A549 (cell line): ENCODE results near the gene PELI1.

Experiments
- CBX8 ChIP-seq: fragments of 200-600 bp; sonication (generic); IDR thresholded peaks from 2 replicates; pipeline ENCODE4 v1.6.1; 2016
- EP300 ChIP-seq, 2 experiments: fragments of >200 bp; sonication (Bioruptor Twin); formaldehyde crosslinking; IDR thresholded peaks; 2 replicates in 1 of 2; 3 replicates in 1 of 2; pipeline ENCODE4 v1.6.1; 2016 to 2017
- KDM5A ChIP-seq: fragments of 200-600 bp; sonication (generic); IDR thresholded peaks from 2 replicates; pipeline ENCODE4 v1.6.1; 2016; ENCODE audit warnings: antibody characterized with exemption, mild to moderate bottlenecking
- RFX5 ChIP-seq: fragments of 450-650 bp; IDR thresholded peaks from 2 replicates; pipeline ENCODE4 v1.7.1; 2014; ENCODE audit warnings: antibody characterized with exemption, mild to moderate bottlenecking, moderate library complexity

DNA sequence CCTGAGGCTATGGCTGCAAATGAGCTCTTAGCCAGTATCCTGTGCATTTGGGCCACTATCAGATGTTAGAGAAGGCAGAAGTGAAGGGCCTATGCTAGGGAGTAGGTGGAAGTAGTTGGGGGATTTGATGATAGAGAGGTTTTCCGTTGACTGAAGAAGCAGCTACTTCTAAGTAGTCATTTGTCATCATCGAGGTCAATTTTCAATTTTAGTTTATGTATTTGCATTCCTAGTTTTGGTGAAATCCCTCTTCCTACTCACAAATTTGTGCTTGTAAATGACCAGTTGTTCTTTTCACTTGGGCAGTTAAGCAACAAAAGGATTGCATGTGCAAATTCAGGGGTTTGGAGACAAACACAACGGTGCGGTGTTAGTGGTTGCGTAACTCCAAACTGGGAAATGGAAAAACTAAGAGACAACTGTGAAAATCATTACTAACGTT lies 48.5 kb upstream of the PELI1 start:
- TF ChIP-seq RFX5: no peak
- no peak for TF ChIP-seq CBX8
- TF ChIP-seq EP300 (IDR thresholded peaks at IDR 0.05): no peak
- TF ChIP-seq KDM5A: no peak
